Measurements from ENCODE around the gene DQX1. TPM values are rescaled to one million over a fixed set of nuclear protein-coding genes. Genes with fewer than 3 reads are reported as not detected.

DQX1 gene
- total and polyA plus RNA-seq, 9 of the 15 experiments (the other 6 are each of a cell fraction or from before 2014, with no cell fraction given) = 0.04 to 0.38 (median 0.18) TPM; not detected in 1

DNA sequence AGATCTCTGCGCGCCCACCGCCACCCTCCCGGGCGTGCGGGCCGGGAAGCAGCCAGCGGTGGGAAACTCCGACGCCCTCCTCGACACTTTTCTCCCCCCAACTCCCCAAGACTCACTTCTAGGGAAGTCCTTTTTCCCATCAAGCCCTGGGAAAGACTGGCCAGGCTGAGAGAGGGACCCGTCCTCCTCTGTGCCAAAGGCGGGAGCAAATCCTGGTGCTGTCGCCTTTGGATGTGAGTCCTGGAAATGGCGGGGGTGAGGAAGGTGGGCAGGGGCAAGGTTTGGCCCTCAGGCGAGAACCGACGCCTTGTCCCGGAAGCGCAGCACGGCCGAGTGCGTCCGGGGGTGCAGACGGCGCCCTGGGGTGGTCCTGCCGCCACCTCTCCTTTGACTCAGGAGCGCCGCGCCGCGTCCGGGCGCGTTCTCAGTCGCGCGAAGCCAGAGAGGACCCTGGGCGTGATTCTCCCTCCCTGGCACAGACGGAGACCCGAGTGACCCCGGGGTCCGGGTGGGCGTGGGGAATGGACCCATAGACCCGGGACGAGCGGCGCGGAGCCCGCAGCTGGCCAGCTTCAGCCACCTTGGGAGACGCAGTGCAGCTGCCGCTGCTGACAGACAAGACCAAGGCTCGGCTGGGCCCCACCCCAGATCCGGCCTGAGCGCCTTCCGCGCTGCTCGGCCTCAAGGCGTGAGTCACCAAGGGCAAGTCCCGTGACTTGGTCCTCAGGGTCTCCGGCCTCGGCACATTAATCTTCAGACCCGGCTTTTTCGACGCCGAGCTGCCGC lies 23.1 kb downstream of the DQX1 start (continued):
- TF ChIP-seq, protein P1, sequence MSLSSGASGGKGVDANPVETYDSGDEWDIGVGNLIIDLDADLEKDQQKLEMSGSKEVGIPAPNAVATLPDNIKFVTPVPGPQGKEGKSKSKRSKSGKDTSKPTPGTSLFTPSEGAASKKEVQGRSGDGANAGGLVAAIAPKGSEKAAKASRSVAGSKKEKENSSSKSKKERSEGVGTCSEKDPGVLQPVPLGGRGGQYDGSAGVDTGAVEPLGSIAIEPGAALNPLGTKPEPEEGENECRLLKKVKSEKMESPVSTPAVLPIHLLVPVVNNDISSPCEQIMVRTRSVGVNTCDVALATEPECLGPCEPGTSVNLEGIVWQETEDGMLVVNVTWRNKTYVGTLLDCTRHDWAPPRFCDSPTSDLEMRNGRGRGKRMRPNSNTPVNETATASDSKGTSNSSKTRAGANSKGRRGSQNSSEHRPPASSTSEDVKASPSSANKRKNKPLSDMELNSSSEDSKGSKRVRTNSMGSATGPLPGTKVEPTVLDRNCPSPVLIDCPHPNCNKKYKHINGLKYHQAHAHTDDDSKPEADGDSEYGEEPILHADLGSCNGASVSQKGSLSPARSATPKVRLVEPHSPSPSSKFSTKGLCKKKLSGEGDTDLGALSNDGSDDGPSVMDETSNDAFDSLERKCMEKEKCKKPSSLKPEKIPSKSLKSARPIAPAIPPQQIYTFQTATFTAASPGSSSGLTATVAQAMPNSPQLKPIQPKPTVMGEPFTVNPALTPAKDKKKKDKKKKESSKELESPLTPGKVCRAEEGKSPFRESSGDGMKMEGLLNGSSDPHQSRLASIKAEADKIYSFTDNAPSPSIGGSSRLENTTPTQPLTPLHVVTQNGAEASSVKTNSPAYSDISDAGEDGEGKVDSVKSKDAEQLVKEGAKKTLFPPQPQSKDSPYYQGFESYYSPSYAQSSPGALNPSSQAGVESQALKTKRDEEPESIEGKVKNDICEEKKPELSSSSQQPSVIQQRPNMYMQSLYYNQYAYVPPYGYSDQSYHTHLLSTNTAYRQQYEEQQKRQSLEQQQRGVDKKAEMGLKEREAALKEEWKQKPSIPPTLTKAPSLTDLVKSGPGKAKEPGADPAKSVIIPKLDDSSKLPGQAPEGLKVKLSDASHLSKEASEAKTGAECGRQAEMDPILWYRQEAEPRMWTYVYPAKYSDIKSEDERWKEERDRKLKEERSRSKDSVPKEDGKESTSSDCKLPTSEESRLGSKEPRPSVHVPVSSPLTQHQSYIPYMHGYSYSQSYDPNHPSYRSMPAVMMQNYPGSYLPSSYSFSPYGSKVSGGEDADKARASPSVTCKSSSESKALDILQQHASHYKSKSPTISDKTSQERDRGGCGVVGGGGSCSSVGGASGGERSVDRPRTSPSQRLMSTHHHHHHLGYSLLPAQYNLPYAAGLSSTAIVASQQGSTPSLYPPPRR (CRISPR knock-in tag; IDR thresholded peaks at IDR 0.05; ENCODE audit: borderline replicate concordance) = peak; percentile 36; the same call in 1 of the 2 replicates
- peak; percentile 92 for TF ChIP-seq MEIS2 (IDR thresholded peaks at IDR 0.05; ENCODE audit: partially characterized antibody)
- TF ChIP-seq ZNF707 (CRISPR knock-in tag; conservative IDR thresholded peaks at IDR 0.05) = no peak
- no peak for TF ChIP-seq BMI1 (IDR thresholded peaks at IDR 0.05; ENCODE audit: low read length)
- TF ChIP-seq, protein P2, sequence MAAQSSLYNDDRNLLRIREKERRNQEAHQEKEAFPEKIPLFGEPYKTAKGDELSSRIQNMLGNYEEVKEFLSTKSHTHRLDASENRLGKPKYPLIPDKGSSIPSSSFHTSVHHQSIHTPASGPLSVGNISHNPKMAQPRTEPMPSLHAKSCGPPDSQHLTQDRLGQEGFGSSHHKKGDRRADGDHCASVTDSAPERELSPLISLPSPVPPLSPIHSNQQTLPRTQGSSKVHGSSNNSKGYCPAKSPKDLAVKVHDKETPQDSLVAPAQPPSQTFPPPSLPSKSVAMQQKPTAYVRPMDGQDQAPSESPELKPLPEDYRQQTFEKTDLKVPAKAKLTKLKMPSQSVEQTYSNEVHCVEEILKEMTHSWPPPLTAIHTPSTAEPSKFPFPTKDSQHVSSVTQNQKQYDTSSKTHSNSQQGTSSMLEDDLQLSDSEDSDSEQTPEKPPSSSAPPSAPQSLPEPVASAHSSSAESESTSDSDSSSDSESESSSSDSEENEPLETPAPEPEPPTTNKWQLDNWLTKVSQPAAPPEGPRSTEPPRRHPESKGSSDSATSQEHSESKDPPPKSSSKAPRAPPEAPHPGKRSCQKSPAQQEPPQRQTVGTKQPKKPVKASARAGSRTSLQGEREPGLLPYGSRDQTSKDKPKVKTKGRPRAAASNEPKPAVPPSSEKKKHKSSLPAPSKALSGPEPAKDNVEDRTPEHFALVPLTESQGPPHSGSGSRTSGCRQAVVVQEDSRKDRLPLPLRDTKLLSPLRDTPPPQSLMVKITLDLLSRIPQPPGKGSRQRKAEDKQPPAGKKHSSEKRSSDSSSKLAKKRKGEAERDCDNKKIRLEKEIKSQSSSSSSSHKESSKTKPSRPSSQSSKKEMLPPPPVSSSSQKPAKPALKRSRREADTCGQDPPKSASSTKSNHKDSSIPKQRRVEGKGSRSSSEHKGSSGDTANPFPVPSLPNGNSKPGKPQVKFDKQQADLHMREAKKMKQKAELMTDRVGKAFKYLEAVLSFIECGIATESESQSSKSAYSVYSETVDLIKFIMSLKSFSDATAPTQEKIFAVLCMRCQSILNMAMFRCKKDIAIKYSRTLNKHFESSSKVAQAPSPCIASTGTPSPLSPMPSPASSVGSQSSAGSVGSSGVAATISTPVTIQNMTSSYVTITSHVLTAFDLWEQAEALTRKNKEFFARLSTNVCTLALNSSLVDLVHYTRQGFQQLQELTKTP (IDR thresholded peaks at IDR 0.05; ENCODE audit: low read depth in 1 of 2, partially characterized antibody in 2 of 2) = no peak
- no peak for TF ChIP-seq ZNF76 (CRISPR knock-in tag; IDR thresholded peaks at IDR 0.05; ENCODE audit: borderline replicate concordance)
- peak; percentile 67 for TF ChIP-seq BCOR (IDR thresholded peaks at IDR 0.05)
- no peak for TF ChIP-seq HDAC8 (tag; IDR thresholded peaks at IDR 0.05)
- peak; percentile 92 for TF ChIP-seq ETV5 (CRISPR knock-in tag; IDR thresholded peaks at IDR 0.05; ENCODE audit: low read depth)
- TF ChIP-seq, protein P3, sequence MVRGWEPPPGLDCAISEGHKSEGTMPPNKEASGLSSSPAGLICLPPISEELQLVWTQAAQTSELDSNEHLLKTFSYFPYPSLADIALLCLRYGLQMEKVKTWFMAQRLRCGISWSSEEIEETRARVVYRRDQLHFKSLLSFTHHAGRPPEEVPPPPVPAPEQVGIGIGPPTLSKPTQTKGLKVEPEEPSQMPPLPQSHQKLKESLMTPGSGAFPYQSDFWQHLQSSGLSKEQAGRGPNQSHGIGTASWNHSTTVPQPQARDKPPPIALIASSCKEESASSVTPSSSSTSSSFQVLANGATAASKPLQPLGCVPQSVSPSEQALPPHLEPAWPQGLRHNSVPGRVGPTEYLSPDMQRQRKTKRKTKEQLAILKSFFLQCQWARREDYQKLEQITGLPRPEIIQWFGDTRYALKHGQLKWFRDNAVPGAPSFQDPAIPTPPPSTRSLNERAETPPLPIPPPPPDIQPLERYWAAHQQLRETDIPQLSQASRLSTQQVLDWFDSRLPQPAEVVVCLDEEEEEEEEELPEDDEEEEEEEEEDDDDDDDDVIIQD (CRISPR knock-in tag; IDR thresholded peaks at IDR 0.05) = no peak; the same call in 1 of the 2 replicates
- TF ChIP-seq HMG20A (CRISPR knock-in tag; conservative IDR thresholded peaks at IDR 0.05) = no peak
- TF ChIP-seq MAFK (IDR thresholded peaks at IDR 0.05; ENCODE audit: low read length) = no peak
- TF ChIP-seq, protein P4, sequence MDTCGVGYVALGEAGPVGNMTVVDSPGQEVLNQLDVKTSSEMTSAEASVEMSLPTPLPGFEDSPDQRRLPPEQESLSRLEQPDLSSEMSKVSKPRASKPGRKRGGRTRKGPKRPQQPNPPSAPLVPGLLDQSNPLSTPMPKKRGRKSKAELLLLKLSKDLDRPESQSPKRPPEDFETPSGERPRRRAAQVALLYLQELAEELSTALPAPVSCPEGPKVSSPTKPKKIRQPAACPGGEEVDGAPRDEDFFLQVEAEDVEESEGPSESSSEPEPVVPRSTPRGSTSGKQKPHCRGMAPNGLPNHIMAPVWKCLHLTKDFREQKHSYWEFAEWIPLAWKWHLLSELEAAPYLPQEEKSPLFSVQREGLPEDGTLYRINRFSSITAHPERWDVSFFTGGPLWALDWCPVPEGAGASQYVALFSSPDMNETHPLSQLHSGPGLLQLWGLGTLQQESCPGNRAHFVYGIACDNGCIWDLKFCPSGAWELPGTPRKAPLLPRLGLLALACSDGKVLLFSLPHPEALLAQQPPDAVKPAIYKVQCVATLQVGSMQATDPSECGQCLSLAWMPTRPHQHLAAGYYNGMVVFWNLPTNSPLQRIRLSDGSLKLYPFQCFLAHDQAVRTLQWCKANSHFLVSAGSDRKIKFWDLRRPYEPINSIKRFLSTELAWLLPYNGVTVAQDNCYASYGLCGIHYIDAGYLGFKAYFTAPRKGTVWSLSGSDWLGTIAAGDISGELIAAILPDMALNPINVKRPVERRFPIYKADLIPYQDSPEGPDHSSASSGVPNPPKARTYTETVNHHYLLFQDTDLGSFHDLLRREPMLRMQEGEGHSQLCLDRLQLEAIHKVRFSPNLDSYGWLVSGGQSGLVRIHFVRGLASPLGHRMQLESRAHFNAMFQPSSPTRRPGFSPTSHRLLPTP (IDR thresholded peaks at IDR 0.05; ENCODE audit: borderline replicate concordance, extremely low read depth, insufficient read length) = no peak

Data from K562 (cell line).